Calu3 (cell line): ENCODE data around the gene JMJD4. TPM values are rescaled to one million over a fixed set of nuclear protein-coding genes. Genes with fewer than 3 reads are reported as not detected.

ENCODE experiments used
- BruUV-seq: library from RNA; stranded (reverse); fragments of 400-500 nt; replicated peaks from 2 replicates; lab custom pipeline; 2021; lab: Mats Ljungman, UMichigan
- CTCF ChIA-PET: fragments of 300-600 bp; sonication (Branson Sonifier 250); formaldehyde crosslinking; loops from one replicate; lab custom pipeline; 2022; ENCODE audit warnings: antibody characterized with exemption; lab: Charles Lee
- DNase-seq: peaks from one replicate; pipeline ENCODE4 v3.0.0; 2022
- H3K27ac Mint-ChIP-seq: one replicate; pipeline ENCODE4 v1.8.0; 2022; ENCODE audit warnings: mixed read lengths; ENCODE audit not compliant: unreplicated experiment
- H3K27me3 Mint-ChIP-seq: one replicate; pipeline ENCODE4 v1.8.0; 2022; ENCODE audit warnings: mixed read lengths; ENCODE audit not compliant: unreplicated experiment
- H3K36me3 Mint-ChIP-seq: one replicate; pipeline ENCODE4 v1.8.0; 2022; ENCODE audit warnings: mild to moderate bottlenecking, moderate library complexity, mixed read lengths; ENCODE audit not compliant: insufficient read depth, unreplicated experiment
- H3K4me1 Mint-ChIP-seq: one replicate; pipeline ENCODE4 v1.8.0; 2022; ENCODE audit warnings: mild to moderate bottlenecking, low read depth, mixed read lengths; ENCODE audit not compliant: unreplicated experiment
- H3K4me3 Mint-ChIP-seq: one replicate; pipeline ENCODE4 v1.8.0; 2022; ENCODE audit warnings: mild to moderate bottlenecking, low read depth, moderate library complexity, mixed read lengths; ENCODE audit not compliant: unreplicated experiment
- H3K9me3 Mint-ChIP-seq: one replicate; pipeline ENCODE4 v1.8.0; 2022; ENCODE audit warnings: low read depth, mixed read lengths; ENCODE audit not compliant: unreplicated experiment
- CTCF ChIP-seq: fragments of 200-600 bp; IDR thresholded peaks from one replicate; pipeline ENCODE4 v1.8.0; 2022; ENCODE audit warnings: antibody characterized with exemption; ENCODE audit not compliant: unreplicated experiment
- intact Hi-C: fragments of 100-400 bp; cut with micrococcal nuclease; formaldehyde crosslinking; loops from one replicate; pipeline ENCODE4 v1.10.0; 2022; ENCODE audit not compliant: unreplicated experiment
- total RNA-seq: library from RNA; stranded (reverse); gene quantifications from 2 replicates; pipeline ENCODE4 v1.2.3, GENCODE V29; 2022

The JMJD4 gene
- total RNA-seq, 1 experiment from 2014 or later, result 37.8 TPM

- no peak for TF ChIP-seq CTCF
- Mint-ChIP-seq H3K27me3 (no peaks in the 10 kb centered on the region), H3K36me3 (peaks cover 86% of the 10 kb centered on the region), H3K27ac (no peak overlapping the region), H3K4me3 (peak overlapping the region; percentile 83), H3K4me1 (peaks cover 12% of the 10 kb centered on the region), H3K9me3 (no peaks in the 10 kb centered on the region)
- DNase-seq, result no peak
- BruUV-seq, result no TSS peak
- intact Hi-C loops, result no loop called here
- CTCF ChIA-PET, result no interaction called here
Measured at GRCh38 chr1:227731696-227732585, 3.2 kb downstream of the JMJD4 start.

- no peak overlapping the region for H3K27ac Mint-ChIP-seq
- TF ChIP-seq CTCF, result no peak
- no TSS peak for BruUV-seq
- CTCF ChIA-PET, result no interaction called here
- intact Hi-C loops, result no loop called here
- no peak overlapping the region for H3K4me3 Mint-ChIP-seq
- no peaks in the 10 kb centered on the region for H3K9me3 Mint-ChIP-seq
- H3K4me1 Mint-ChIP-seq, result peaks cover 8% of the 10 kb centered on the region
- H3K36me3 Mint-ChIP-seq, result peaks cover 80% of the 10 kb centered on the region
- no peak for DNase-seq
- H3K27me3 Mint-ChIP-seq, result no peaks in the 10 kb centered on the region
Measured at GRCh38 chr1:227731241-227731677, 3.8 kb downstream of the JMJD4 start.

GRCh38 chr1:227730630-227731151 is 4.4 kb downstream of the JMJD4 start:
- intact Hi-C loops, result no loop called here
- CTCF ChIA-PET, result interaction anchor here (0.7 kb wide), 1 partner anchor 65 kb away, joined by 3 read pairs; no protein-coding TSS in a partner anchor
- Mint-ChIP-seq H3K4me1 (peaks cover 8% of the 10 kb centered on the region), H3K4me3 (no peak overlapping the region), H3K36me3 (peaks cover 74% of the 10 kb centered on the region), H3K9me3 (no peaks in the 10 kb centered on the region), H3K27ac (peak overlapping the region; percentile 78), H3K27me3 (no peaks in the 10 kb centered on the region)
- DNase-seq, result no peak
- TF ChIP-seq CTCF, result no peak
- TSS peak; percentile 23 for BruUV-seq

- DNase-seq, result peak; percentile 59
- peaks cover 68% of the 10 kb centered on the region for H3K36me3 Mint-ChIP-seq
- peak overlapping the region; percentile 79 for H3K4me3 Mint-ChIP-seq
- CTCF ChIA-PET, result interaction anchor here (0.7 kb wide), 1 partner anchor 66 kb away, joined by 3 read pairs; no protein-coding TSS in a partner anchor
- intact Hi-C loops, result loop anchor here (5.0 kb wide), 1 partner anchor 168 kb away; the partner anchor contains the start of gene ZNF678
- H3K9me3 Mint-ChIP-seq, result no peaks in the 10 kb centered on the region
- H3K4me1 Mint-ChIP-seq, result peaks cover 8% of the 10 kb centered on the region
- H3K27me3 Mint-ChIP-seq, result no peaks in the 10 kb centered on the region
- peak; percentile 64 for TF ChIP-seq CTCF
- H3K27ac Mint-ChIP-seq, result peak overlapping the region; percentile 78
- BruUV-seq, result no TSS peak
Measured at GRCh38 chr1:227729881-227730629, 5.0 kb downstream of the JMJD4 start.
